ENCODE measurements around the gene SYTL1.
A peak's percentile ranks its signal among the peaks of the same experiment; 100 is the strongest.

The SYTL1 gene

DNA sequence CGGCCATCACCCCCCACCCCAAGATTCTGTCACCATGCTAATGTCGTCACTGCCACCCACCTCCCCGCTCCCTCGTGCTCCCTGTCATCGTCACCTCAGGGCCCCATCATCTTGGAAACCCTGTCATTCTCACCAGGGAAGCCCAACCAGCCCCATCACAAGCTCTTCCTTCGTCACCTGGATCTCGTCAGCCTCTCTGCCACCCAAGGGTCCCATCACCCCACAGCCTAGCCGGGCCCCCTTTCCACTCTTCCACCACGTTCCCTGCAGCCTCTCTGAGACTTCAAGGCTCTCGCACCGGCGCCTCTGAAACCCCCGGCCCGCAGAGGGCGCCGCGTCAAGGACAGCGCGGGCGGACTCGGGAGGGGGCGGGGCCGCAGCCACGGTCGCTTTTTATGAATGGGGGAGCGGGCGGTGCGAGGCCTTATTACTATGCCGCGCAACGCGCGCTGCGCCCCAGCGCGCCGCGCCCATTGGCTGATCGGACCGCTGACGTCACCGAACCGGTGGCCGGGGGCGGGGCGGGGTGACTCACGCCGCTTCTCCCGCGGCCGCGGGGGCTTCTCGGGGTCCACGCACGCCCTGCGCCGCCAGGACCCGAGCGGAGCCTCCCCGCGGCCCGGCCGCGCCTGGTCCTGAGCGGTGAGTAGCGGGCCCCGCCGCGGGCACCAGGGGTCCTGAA, 50.4 kb downstream of the SYTL1 start, which contains the start of gene GPR3:
TSS of gene GPR3 (plus strand) at position 527 of the 682 bp plus-strand sequence. CDS start 1,177 bp downstream, outside the sequence.
- peak; percentile 93 for DNase-seq

DNA sequence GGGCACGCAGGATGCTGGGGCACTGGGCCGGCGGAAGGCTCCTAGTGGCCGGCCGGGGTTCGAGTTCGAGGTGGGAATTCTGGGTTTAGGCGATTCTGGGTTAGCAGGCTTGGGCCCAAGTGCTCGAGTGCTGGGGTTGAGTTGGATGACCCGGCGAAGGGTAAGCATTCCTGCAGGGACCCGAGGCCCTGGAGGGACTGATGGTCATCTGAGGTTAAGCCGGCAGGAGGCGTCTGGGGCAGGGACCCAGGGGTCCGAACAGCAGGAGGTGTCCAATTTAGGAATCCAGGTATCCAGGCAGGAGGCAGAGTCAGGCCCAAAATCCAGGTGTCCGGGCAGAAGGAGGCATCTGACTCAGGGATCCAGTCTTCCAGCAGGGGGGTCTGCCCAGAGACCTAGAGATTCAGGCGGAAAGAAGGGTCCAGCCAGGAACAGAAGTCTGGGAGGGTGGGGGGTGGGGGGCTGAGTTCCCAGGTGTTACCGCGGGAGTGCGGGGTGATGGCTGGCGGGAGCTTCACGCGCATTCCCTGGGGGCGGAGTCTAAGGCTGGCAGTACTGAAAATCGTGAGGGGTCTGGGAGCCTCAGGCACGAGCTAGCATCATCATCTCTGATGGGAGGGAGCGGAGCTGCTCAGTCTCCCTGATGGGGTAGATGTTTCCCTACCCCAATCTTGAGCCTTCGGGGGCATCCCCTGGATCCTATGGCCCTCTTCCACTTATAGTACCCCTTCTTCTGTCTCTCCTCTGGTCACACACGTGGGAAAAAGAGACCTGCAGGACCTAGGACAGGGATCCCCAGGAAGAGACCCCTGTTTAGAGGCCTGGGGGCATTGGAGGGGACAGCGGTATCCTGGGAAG, 51.2 kb downstream of the SYTL1 start:
- DNase-seq: no peak

DNA sequence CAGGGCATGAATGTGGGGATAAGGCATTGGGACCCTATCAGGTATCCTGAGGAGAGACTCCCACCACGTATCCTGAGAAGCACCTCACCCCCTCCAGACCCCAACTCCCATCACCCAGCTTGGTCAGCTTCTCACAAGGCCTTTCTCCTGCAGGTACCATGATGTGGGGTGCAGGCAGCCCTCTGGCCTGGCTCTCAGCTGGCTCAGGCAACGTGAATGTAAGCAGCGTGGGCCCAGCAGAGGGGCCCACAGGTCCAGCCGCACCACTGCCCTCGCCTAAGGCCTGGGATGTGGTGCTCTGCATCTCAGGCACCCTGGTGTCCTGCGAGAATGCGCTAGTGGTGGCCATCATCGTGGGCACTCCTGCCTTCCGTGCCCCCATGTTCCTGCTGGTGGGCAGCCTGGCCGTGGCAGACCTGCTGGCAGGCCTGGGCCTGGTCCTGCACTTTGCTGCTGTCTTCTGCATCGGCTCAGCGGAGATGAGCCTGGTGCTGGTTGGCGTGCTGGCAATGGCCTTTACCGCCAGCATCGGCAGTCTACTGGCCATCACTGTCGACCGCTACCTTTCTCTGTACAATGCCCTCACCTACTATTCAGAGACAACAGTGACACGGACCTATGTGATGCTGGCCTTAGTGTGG, 51.9 kb downstream of the SYTL1 start:
- no peak for DNase-seq

DNA sequence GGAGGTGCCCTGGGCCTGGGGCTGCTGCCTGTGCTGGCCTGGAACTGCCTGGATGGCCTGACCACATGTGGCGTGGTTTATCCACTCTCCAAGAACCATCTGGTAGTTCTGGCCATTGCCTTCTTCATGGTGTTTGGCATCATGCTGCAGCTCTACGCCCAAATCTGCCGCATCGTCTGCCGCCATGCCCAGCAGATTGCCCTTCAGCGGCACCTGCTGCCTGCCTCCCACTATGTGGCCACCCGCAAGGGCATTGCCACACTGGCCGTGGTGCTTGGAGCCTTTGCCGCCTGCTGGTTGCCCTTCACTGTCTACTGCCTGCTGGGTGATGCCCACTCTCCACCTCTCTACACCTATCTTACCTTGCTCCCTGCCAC, 52.4 kb downstream of the SYTL1 start:
- DNase-seq: no peak

DNA sequence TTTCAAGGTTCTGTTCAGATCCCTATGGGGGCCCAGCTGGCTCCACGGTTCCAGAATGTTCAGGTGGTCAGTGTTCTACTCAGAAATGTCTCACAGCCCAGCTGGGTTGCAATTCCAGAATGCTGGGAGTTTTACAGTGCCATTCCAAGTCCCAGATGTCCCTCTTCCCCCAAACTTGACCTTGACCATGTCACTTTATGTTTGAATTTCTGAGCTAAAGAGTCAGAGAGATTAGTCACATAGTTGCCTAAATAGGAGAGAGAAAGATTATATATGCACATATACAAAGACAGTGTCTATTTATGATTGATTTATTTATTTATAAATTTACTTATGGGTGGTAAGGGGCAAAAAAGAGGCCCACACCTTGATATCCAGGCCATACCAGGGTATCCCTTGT, 53.1 kb downstream of the SYTL1 start:
- DNase-seq: no peak

DNA sequence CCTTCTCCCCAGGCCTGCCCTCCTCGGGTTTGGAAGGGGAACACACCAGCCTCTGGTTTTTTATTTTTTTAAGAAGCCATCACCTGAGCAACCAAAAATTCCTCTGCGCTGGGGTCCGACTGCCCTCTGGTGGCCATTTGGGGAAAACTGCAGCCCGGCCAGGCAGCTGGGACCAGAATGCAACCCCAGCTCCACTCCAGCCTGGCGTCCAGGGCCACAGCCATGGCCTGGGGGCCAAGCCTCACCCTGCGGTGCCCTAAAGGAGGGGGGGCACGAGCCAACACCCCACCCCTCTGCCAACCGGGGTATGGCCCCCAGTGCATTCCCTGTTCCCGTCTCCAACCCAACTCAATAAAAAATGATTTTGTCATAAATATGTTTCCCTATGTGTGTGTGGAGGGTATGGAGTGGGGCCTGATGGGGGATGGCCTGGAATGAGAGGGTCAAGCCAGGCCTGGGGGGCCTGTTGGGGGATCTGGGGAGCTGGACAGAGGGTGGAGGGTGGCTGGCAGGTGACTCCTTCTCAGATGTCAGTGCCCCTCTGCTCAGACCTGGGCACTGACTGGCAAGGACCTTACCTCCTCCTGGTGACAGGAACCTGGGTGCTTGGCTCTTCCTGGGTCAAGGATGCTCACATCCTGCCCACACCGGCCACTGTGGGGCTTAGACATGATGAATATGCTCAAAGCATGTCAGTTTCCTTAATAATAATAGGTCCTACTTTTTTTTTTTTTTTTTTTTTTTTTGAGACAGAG, 53.8 kb downstream of the SYTL1 start:
- peak; percentile 83 for DNase-seq

DNA sequence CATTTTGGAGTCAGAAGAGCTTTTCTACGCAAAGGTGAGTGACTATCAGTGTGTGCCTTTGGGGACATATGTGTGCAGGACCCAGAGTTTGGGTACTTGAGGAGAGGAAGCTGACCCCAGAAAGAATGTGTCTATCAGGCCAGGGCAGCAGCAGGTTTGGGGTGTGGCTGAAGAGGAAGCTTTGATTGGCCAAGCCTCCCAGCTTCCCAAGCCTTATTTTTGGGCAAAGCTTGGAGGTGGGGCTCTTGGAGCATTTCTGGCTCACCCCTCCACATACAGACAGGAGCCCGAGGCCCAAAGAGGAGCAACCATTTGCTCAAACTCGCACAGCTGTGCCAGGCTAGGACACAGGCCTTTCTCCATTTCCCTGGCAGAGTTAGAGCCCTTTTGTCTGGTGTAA, 55.3 kb downstream of the SYTL1 start:
- DNase-seq: no peak

DNA sequence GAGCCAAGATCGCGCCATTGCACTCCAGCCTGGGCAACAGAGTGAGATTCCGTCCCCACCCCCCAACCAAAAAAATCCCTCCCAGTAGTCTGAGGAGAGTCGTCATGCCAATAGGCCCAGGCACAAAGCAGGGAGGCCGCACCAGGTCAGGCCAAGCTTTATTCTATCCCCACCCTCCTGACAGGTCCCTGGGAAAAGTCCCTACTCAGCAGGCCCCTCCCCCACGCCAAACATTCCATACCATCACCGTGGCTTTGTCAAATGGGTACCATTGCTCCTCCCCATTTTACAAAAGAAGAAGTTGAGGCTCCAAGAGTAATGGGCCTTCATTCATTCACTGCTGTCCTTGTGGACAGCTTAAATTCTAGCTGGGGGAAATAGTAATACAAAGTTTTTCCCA, 55.9 kb downstream of the SYTL1 start:
- no peak for DNase-seq

DNA sequence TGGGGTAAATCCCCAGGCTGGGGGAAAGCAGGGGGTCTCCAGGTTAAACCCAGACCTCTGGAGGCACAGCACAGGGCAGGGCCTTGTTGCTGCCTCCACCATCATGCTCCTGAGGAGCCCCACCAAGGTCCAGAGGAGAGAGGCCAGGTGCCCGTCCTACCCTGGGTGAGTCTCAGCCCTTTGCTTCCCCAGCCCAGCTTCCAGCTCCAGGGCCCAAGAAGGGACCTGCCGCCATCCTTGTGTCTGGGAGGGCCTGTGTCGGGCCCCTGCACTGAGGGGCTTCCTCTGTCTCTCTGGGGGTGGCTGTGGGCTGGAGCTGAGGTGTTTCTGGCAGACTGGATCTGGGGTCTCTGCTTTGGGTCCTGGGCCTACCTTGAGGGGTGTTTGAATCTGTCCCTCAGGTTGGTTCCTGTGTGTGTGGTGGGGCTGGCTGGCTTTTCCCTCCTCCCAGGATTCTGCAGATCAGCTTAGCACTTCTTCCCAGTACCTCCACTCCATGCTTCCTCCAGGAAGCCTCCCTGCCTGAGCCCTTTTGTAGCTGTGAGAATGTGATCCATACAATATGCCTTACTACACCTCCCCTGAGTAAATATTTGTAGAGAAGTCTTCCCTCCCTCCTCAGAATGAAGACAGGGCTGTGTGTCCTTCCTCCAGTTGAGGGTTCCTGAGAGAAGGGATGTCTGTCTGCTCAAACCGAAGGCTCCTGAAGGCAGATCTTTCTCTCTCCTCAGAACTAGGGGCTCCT, 56.8 kb downstream of the SYTL1 start:
- no peak for DNase-seq

DNA sequence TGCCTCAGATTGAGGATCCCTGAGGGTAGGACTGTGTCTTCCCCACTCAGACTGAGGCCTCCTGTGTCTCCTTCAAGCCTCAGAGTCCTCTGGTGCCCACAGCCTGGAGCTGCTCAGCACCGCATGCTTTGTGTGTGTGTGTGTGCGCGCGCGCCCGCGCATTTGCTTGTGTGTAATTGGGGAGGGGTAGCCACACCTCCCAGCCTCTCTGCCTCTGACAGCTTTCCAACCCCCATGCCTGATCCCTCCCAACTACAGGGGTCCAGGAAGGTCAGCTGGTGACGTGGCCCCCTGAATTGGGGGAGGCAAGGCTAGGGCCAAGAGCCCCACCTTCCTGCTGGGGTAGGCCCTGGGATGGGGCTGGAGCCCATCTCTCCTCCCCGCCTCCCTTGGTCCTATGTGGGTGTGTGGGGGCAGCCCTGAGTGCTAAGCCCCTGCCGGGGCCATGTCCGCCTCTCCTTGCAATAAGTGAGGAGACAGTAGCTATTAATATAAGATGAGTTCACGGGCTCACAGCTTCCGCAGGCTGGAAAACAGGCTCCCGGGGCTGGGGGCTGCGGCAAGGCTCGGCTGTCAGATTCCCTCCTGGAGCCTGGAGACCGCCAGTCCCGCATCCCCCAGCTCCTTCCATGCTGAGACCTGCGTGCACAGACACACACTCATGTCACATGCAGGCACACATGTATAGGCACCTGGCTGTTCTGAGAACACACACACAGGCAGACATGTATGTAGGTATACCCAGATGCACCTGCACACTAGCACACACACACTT, 57.6 kb downstream of the SYTL1 start:
- DNase-seq: no peak

DNA sequence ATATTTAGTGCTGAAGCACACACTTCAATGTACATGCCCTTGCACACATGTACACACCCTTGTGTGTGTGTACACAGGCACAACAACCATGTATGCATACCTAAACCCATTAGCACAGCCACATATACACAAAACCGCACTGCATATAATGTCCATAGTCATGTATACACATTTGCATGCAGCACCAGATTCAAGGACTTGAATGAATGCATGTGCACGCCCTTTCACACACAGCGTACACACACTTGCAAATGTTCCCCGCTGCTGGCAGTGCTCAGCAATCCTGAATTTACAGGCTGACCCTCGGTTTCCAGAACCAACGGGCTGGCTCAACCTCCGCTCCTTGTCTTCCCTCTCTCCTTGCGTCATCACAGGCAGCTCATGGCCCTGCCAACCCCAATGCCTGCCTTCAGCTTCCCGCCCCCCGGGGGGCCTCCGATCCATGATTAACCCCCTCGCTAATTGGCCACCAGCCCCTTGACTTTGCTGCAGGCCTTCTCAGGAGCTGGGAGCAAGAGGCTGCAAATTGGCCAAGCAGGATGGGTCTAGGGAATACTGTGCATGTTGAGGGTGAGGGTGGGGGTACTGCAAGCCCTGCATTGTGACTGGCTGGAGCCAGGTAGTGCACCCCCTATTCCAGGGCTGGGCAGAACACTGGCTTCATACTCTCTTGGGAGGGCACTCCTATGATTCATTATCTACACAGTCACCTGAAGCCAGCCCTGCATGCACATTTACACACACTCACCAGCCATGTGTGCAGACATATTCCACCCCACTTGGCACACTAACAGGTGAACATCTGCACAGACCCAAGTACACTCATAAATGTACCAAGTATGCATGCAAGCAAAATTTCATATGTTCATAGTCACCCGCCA, 58.5 kb downstream of the SYTL1 start:
- DNase-seq: no peak

DNA sequence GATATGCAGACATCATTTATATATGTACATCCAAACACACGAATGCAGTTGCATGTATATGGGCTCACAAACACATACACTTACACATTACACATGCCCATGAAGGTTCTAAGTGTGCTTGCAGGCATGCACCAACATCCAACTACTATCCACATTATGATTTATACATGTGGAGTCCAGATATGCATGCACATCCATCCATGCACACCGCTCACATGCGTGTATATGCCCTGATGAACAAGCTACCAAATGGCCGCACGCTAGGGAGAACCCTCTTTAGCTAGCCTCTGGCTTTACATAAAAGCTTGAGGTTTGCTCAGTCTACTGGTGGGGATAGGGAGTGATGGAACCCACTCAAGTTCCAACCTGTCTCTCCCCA, 59.1 kb downstream of the SYTL1 start:
- no peak for DNase-seq

DNA sequence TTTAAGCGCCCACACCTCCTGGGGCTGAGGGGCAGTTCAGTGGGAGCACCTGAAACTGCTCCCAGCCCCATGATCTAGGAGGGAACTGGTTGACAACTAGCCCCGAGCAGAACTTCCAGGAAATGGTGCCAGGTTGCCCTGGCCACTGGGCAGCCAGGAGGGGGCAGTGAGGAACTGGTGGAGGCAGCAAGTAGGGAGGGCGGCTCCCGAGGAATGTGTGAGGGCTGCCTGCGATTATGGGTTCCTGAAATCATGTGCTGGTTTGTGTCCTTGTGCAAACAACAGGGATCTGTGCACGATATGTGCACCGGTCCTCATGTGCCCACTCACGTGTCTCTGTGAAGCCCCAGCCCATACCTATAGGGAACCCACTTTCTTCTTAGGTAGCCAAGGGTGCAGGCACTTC, 60.5 kb downstream of the SYTL1 start:
- DNase-seq: no peak

DNA sequence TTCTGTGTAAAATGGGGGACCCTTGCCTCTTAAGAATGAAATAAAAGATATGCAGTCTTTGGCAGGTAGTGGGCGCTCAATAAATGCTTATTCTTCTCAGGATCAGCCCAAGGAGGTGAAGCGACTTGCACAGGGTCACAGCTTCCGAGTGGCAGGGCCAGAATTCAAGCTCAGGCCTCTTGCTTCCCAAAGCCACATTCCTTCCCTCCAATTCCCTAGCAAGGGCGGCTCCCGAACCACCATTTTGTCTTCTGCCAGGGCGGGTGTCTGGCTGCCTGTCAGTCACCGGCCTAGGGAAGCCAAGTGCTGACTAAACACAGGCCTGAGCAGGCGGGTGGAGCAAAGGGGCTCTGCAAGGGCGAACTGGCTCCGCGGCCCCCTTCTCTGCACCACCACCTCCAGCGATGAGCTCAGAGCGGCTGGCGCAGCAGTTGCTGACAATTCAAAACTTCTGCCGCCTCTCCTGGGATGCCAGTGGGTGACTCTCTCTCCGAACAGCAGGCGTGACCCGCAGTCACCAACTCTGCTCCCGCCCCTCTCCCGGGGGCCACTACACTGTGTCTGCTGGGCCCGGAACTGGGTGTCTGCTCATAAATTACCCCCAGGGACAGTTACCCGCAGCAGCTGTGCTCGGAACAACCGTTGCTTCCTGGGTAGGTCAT, 61.4 kb downstream of the SYTL1 start:
- peak; percentile 24 for DNase-seq
